SK-N-SH (cell line): ENCODE measurements around the gene WWC2. TPM values are rescaled to one million over a fixed set of nuclear protein-coding genes. Genes with fewer than 3 reads are reported as not detected.

ENCODE experiments used
- CTCF ChIA-PET: fragments of 300-600, 350-600 bp; formaldehyde crosslinking; extraction: SDS; loops from one replicate; lab custom pipeline; 2021; lab: Yijun Ruan, JAX
- POLR2A ChIA-PET: fragments of 350-600 bp; sonication (Branson Sonifier 250); formaldehyde crosslinking; extraction: SDS; loops from one replicate; lab custom pipeline; 2020; ENCODE audit warnings: antibody characterized with exemption, inconsistent platforms; lab: Yijun Ruan, JAX
- DNase-seq: peaks from one replicate; pipeline ENCODE4 v3.0.0; 2012
- H2AFZ ChIP-seq: fragments of 200-600 bp; sonication (generic); 2 replicates; pipeline ENCODE4 v1.8.1; 2016; ENCODE audit warnings: antibody characterized with exemption, mild to moderate bottlenecking, low read depth
- H3F3A ChIP-seq: fragments of 200-600 bp; sonication (generic); replicated peaks from 2 replicates; pipeline ENCODE3; 2016; ENCODE audit warnings: antibody characterized with exemption, mild to moderate bottlenecking; ENCODE audit not compliant: insufficient read depth
- H3K27ac ChIP-seq, 2 experiments: fragments of 200-500 bp in 1 of 2; fragments of 200-600 bp in 1 of 2; sonication (Bioruptor generic) in 1 of 2; sonication (generic), shearing (Covaris generic) in 1 of 2; 2 replicates each; pipeline versions ENCODE4 v1.5.1 to v1.6.1; 2014 to 2016; ENCODE audit warnings: low read depth in 2 of 2, inconsistent platforms in 1 of 2, low read length in 1 of 2, mild to moderate bottlenecking in 1 of 2, mixed read lengths in 1 of 2
- H3K27me3 ChIP-seq: fragments of 200-600 bp; sonication (generic), shearing (Covaris generic); 2 replicates; pipeline ENCODE4 v1.6.1; 2016; ENCODE audit warnings: mixed run types; ENCODE audit not compliant: insufficient read depth
- H3K36me3 ChIP-seq, 2 experiments: fragments of 200-500 bp in 1 of 2; fragments of 200-600 bp in 1 of 2; sonication (Bioruptor generic) in 1 of 2; sonication (generic) in 1 of 2; replicated peaks in 1 of 2; 2 replicates each; pipeline versions ENCODE3 to v1.5.1; 2014 to 2016; ENCODE audit warnings: low read length in 1 of 2, mild to moderate bottlenecking in 1 of 2; ENCODE audit not compliant: insufficient read depth in 2 of 2, control insufficient read depth in 1 of 2
- H3K4me1 ChIP-seq, 2 experiments: fragments of 200-500 bp in 1 of 2; fragments of 200-600 bp in 1 of 2; sonication (Bioruptor generic) in 1 of 2; sonication (generic), shearing (Covaris generic) in 1 of 2; 2 replicates each; pipeline versions ENCODE4 v1.5.1 to v1.6.1; 2014 to 2016; ENCODE audit warnings: low read depth in 1 of 2, low read length in 1 of 2, mixed run types in 1 of 2; ENCODE audit not compliant: insufficient read depth in 2 of 2, control insufficient read depth in 1 of 2
- H3K4me2 ChIP-seq: fragments of 200-600 bp; sonication (generic), shearing (Covaris generic); 2 replicates; pipeline ENCODE4 v1.6.1; 2017; ENCODE audit warnings: mixed run types
- H3K4me3 ChIP-seq, 2 experiments: fragments of 200-500 bp in 1 of 2; fragments of 200-600 bp in 1 of 2; sonication (Bioruptor generic) in 1 of 2; sonication (generic), shearing (Covaris generic) in 1 of 2; 2 replicates each; pipeline versions ENCODE4 v1.5.1 to v1.8.1; 2014 to 2016; ENCODE audit warnings: low read depth in 2 of 2, inconsistent platforms in 1 of 2, low read length in 1 of 2, mild to moderate bottlenecking in 1 of 2, mixed read lengths in 1 of 2, moderate library complexity in 1 of 2
- H3K79me2 ChIP-seq: fragments of 200-600 bp; sonication (generic); 2 replicates; pipeline ENCODE4 v1.8.1; 2017; ENCODE audit warnings: mild to moderate bottlenecking; ENCODE audit not compliant: insufficient read depth
- H3K9ac ChIP-seq: fragments of 200-600 bp; sonication (generic); 2 replicates; pipeline ENCODE4 v1.6.1; 2017; ENCODE audit warnings: mixed run types
- H3K9me2 ChIP-seq: fragments of 200-600 bp; sonication (generic); 2 replicates; pipeline ENCODE4 v1.6.1; 2017; ENCODE audit warnings: mixed run types
- H3K9me3 ChIP-seq: fragments of 200-600 bp; sonication (generic); 2 replicates; pipeline ENCODE4 v1.6.1; 2017; ENCODE audit warnings: mixed run types, mild to moderate bottlenecking, moderate library complexity
- H4K20me1 ChIP-seq: fragments of 200-600 bp; sonication (generic); 2 replicates; pipeline ENCODE4 v1.6.1; 2017; ENCODE audit warnings: mild to moderate bottlenecking, mixed run types; ENCODE audit not compliant: insufficient read depth
- CHD2 ChIP-seq: fragments of 150-350 bp; IDR thresholded peaks from 2 replicates; pipeline ENCODE4 v1.6.1; 2018; ENCODE audit warnings: low read length; ENCODE audit not compliant: partially characterized antibody
- ELF1 ChIP-seq: IDR thresholded peaks from 2 replicates; pipeline ENCODE4 v1.4.0; 2012
- EP300 ChIP-seq, 2 experiments: IDR thresholded peaks; 2 replicates each; pipeline versions ENCODE4 v1.4.0 to v1.6.1; 2012; ENCODE audit warnings: borderline replicate concordance in 1 of 2, low read depth in 1 of 2, low read length in 1 of 2
- GABPA ChIP-seq: IDR thresholded peaks from 2 replicates; pipeline ENCODE4 v1.4.0; 2012; ENCODE audit warnings: low read depth, mild to moderate bottlenecking
- JUND ChIP-seq: IDR thresholded peaks from 2 replicates; pipeline ENCODE4 v1.4.0; 2012
- MAX ChIP-seq: IDR thresholded peaks from 2 replicates; pipeline ENCODE4 v1.4.0; 2012; ENCODE audit warnings: low read depth
- MXI1 ChIP-seq: IDR thresholded peaks from 2 replicates; pipeline ENCODE4 v1.6.1; 2012; ENCODE audit warnings: mild to moderate bottlenecking, low read depth, low read length, improper control_type of control experiment
- NFIC ChIP-seq: IDR thresholded peaks from 2 replicates; pipeline ENCODE4 v1.4.0; 2012; ENCODE audit warnings: borderline replicate concordance
- NRF1 ChIP-seq: IDR thresholded peaks from 2 replicates; pipeline ENCODE4 v1.6.1; 2012; ENCODE audit warnings: low read depth, mild to moderate bottlenecking, low read length
- PBX3 ChIP-seq: IDR thresholded peaks from 2 replicates; pipeline ENCODE4; 2012
- POLR2AphosphoS5 ChIP-seq: IDR thresholded peaks from 2 replicates; pipeline ENCODE4 v1.6.1; 2012; ENCODE audit warnings: low read depth, low read length
- REST ChIP-seq: IDR thresholded peaks from 2 replicates; pipeline ENCODE4 v1.6.1; 2012; ENCODE audit warnings: mild to moderate bottlenecking, low read depth, low read length, moderate library complexity
- RFX5 ChIP-seq: IDR thresholded peaks from 2 replicates; pipeline ENCODE4 v1.6.1; 2012; ENCODE audit warnings: mild to moderate bottlenecking, improper control_type of control experiment, low read length
- RXRA ChIP-seq: IDR thresholded peaks from 2 replicates; pipeline ENCODE4 v1.4.0; 2012; ENCODE audit warnings: low read depth, mild to moderate bottlenecking, borderline replicate concordance
- USF1 ChIP-seq: IDR thresholded peaks from 2 replicates; pipeline ENCODE4 v1.4.0; 2012; ENCODE audit warnings: low read depth, borderline replicate concordance
- USF2 ChIP-seq: fragments of 150-350 bp; IDR thresholded peaks from 2 replicates; pipeline ENCODE4 v1.6.1; 2017; ENCODE audit warnings: antibody characterized with exemption, low read length, low read depth, borderline replicate concordance
- WGBS: methylation state at CpG from one replicate; pipeline ENCODE4 v1.1.6; 2017; ENCODE audit warnings: low lambda C conversion rate; 5-methylcytosine and 5-hydroxymethylcytosine counted together
- polyA plus RNA-seq, 3 experiments: library from polyadenylated mRNA; depleted of rRNA; stranded (reverse); fragments of >200 nt; gene quantifications; 2 replicates each; pipeline ENCODE4 v1.2.3, GENCODE V29; 2012

WWC2 gene
- polyA plus RNA-seq, 1 of the 3 experiments (the other 2 are of a cell fraction): 18.4 TPM

- H3K4me3 ChIP-seq: no peak overlapping the region
- ChIA-PET POLR2A (no interaction called here), CTCF (interaction anchor here (5.1 to 7.1 kb wide), 3 partner anchors 10 to 182 kb away, joined by 63 to 109 read pairs (median 84); no protein-coding TSS in a partner anchor)
- no peaks in the 10 kb centered on the region for H3K9me3 ChIP-seq
- no peaks in the 10 kb centered on the region; a peak in 2 of 4 replicates for H3K4me1 ChIP-seq
- 93% methylated on average over 4 of the region's 4 CpGs for WGBS
- H3K27me3 ChIP-seq: no peaks in the 10 kb centered on the region
- H3K36me3 ChIP-seq: peaks cover 24 to 48% of the 10 kb centered on the region in 2 experiments
- no peak for TF ChIP-seq USF2
- no peak for TF ChIP-seq MAX
- TF ChIP-seq NFIC: no peak
- TF ChIP-seq POLR2AphosphoS5: no peak
- TF ChIP-seq USF1: no peak
- TF ChIP-seq RXRA: no peak
- TF ChIP-seq NRF1: no peak
- TF ChIP-seq PBX3: no peak
- TF ChIP-seq, all 33 proteins: peak for 0
- no peaks in the 10 kb centered on the region for H4K20me1 ChIP-seq
- peaks cover 5% of the 10 kb centered on the region for H3F3A ChIP-seq
- DNase-seq: no peak
- no peaks in the 10 kb centered on the region for H3K79me2 ChIP-seq
- H2AFZ ChIP-seq: no peak overlapping the region
- no peak overlapping the region for H3K27ac ChIP-seq
- no peaks in the 10 kb centered on the region for H3K9me2 ChIP-seq
- H3K4me2 ChIP-seq: no peak overlapping the region
- H3K9ac ChIP-seq: no peak overlapping the region
Measured at GRCh38 chr4:183252959-183253358, 153.9 kb downstream of the WWC2 start.

- ChIA-PET CTCF (interaction anchor here (0.7 to 7.7 kb wide), 4 partner anchors 10 to 315 kb away, joined by 5 to 90 read pairs (median 74); no protein-coding TSS in a partner anchor), POLR2A (interaction anchor here (0.6 kb wide), 1 partner anchor 93 kb away, joined by 3 read pairs; no protein-coding TSS in a partner anchor)
- Histone ChIP-seq H3K9ac (no peak overlapping the region), H3F3A (peaks cover under 1% of the 10 kb centered on the region), H3K4me1 (no peaks in the 10 kb centered on the region; a peak in 2 of 4 replicates), H3K27me3 (no peaks in the 10 kb centered on the region), H3K9me2 (no peaks in the 10 kb centered on the region), H3K36me3 (peaks cover 19 to 50% of the 10 kb centered on the region in 2 experiments), H3K9me3 (no peaks in the 10 kb centered on the region), H2AFZ (no peak overlapping the region), H3K27ac (no peak overlapping the region), H4K20me1 (no peaks in the 10 kb centered on the region), H3K79me2 (no peaks in the 10 kb centered on the region; the same call in 1 of the 2 replicates), H3K4me3 (no peak overlapping the region), H3K4me2 (no peak overlapping the region)
- WGBS: 90% methylated on average over 1 of the region's 1 CpG
- TF ChIP-seq POLR2AphosphoS5: no peak
- TF ChIP-seq GABPA: no peak
- no peak for TF ChIP-seq NFIC
- TF ChIP-seq JUND: no peak
- no peak for TF ChIP-seq ELF1
- TF ChIP-seq REST: no peak
- no peak for TF ChIP-seq EP300 (IDR thresholded peaks at IDR 0.05; ENCODE audit: borderline replicate concordance in 1 of 2, low read depth in 1 of 2, low read length in 1 of 2)
- no peak for TF ChIP-seq MAX
- TF ChIP-seq MXI1: no peak
- no peak for TF ChIP-seq USF1
- TF ChIP-seq CHD2: no peak
- TF ChIP-seq RFX5: no peak
- no peak for DNase-seq
Measured at GRCh38 chr4:183253451-183253850, 154.4 kb downstream of the WWC2 start.
